Right atrium auricular region (tissue), 2 donors: ENCODE measurements around the gene DDX51. TPM values are rescaled to one million over a fixed set of nuclear protein-coding genes. Genes with fewer than 3 reads are reported as not detected.
"Not testable (repeated sequence)": the region's sequence is repeated elsewhere in the genome, so short reads cannot be mapped to it uniquely, and the experiment has no call there.

Source experiments
- DNase-seq: peaks from one replicate; pipeline ENCODE4 v3.0.0-alpha.2; 2019; ENCODE audit warnings: low spot score
- H3K27ac ChIP-seq, 2 donors: fragments of 200-600 bp; sonication (generic); 1 replicate in 1 of 2; 2 replicates in 1 of 2; pipeline ENCODE4 v1.5.1; 2016 to 2019
- H3K27me3 ChIP-seq, 2 donors: fragments of 200-600 bp; sonication (generic); one replicate each; pipeline versions ENCODE4 v1.5.1 to v1.6.0; 2017 to 2019
- H3K36me3 ChIP-seq: fragments of 200-600 bp; sonication (generic); one replicate; pipeline ENCODE4 v1.5.1; 2016
- H3K4me1 ChIP-seq, 2 donors: fragments of 200-600 bp; sonication (generic); one replicate each; pipeline versions ENCODE4 v1.5.1 to v1.6.0; 2017 to 2019
- H3K4me3 ChIP-seq, 2 donors: fragments of 200-600 bp; sonication (generic); 1 replicate in 1 of 2; 2 replicates in 1 of 2; pipeline ENCODE4 v1.5.1; 2017 to 2019; ENCODE audit warnings: mild to moderate bottlenecking in 1 of 2, moderate library complexity in 1 of 2
- H3K9me3 ChIP-seq, 2 donors: fragments of 200-600 bp; sonication (generic); one replicate each; pipeline ENCODE4 v1.5.1; 2019
- CTCF ChIP-seq, 2 donors: fragments of 200-600 bp; sonication (generic); IDR thresholded peaks; one replicate each; pipeline ENCODE4 v1.5.1; 2019; ENCODE audit warnings: antibody characterized with exemption in 2 of 2
- total RNA-seq, 2 donors: library from RNA; depleted of rRNA; stranded (reverse); fragments of >200 nt; gene quantifications; one replicate each; pipeline ENCODE4 v1.1.0, GENCODE V29; 2016

The DDX51 gene
- total RNA-seq, 2 donors from 2014 or later, result 6.6 to 8.0 TPM

- H3K4me3 ChIP-seq, result no peak overlapping the region
- H3K27ac ChIP-seq, result no peak overlapping the region
- no peaks in the 10 kb centered on the region for H3K27me3 ChIP-seq
- H3K36me3 ChIP-seq, result peaks cover 21% of the 10 kb centered on the region
- H3K4me1 ChIP-seq, result no peaks in the 10 kb centered on the region
- no peak for TF ChIP-seq CTCF (IDR thresholded peaks at IDR 0.05)
- no peaks in the 10 kb centered on the region for H3K9me3 ChIP-seq
- DNase-seq, result no peak
Measured at GRCh38 chr12:132105467-132105866, 38.7 kb downstream of the DDX51 start.

GRCh38 chr12:132103542-132104308, 40.4 kb downstream of the DDX51 start:
- H3K4me1 ChIP-seq, result no peaks in the 10 kb centered on the region
- TF ChIP-seq CTCF (IDR thresholded peaks at IDR 0.05), result no peak
- no peak overlapping the region for H3K27ac ChIP-seq
- DNase-seq, result no peak
- H3K36me3 ChIP-seq, result peaks cover 17% of the 10 kb centered on the region
- H3K27me3 ChIP-seq, result no peaks in the 10 kb centered on the region
- no peak overlapping the region for H3K4me3 ChIP-seq
- H3K9me3 ChIP-seq, result no peaks in the 10 kb centered on the region

- H3K27ac ChIP-seq, H3K4me3 ChIP-seq, H3K27me3 ChIP-seq, H3K4me1 ChIP-seq, H3K9me3 ChIP-seq, DNase-seq: not testable (repeated sequence)
- peaks cover 17% of the 10 kb centered on the region for H3K36me3 ChIP-seq
Measured at GRCh38 chr12:132103072-132103471, 41.0 kb downstream of the DDX51 start.

GRCh38 chr12:132102297-132102696, 41.8 kb downstream of the DDX51 start:
- H3K27me3 ChIP-seq, result no peaks in the 10 kb centered on the region
- no peak for DNase-seq
- no peak for TF ChIP-seq CTCF (IDR thresholded peaks at IDR 0.05)
- H3K4me3 ChIP-seq, result no peak overlapping the region
- no peaks in the 10 kb centered on the region for H3K4me1 ChIP-seq
- H3K27ac ChIP-seq, result no peak overlapping the region
- H3K9me3 ChIP-seq, result no peaks in the 10 kb centered on the region
- H3K36me3 ChIP-seq, result peaks cover 17% of the 10 kb centered on the region

GRCh38 chr12:132100306-132101065, 43.6 kb downstream of the DDX51 start:
- H3K27ac ChIP-seq, result no peak overlapping the region
- no peak overlapping the region for H3K4me3 ChIP-seq
- H3K4me1 ChIP-seq, result no peaks in the 10 kb centered on the region
- H3K36me3 ChIP-seq, result peaks cover 14% of the 10 kb centered on the region
- no peak for TF ChIP-seq CTCF (IDR thresholded peaks at IDR 0.05)
- no peaks in the 10 kb centered on the region for H3K27me3 ChIP-seq
- DNase-seq, result no peak
- no peaks in the 10 kb centered on the region for H3K9me3 ChIP-seq

- Histone ChIP-seq H3K36me3 (peaks cover 8% of the 10 kb centered on the region), H3K4me1 (no peaks in the 10 kb centered on the region), H3K9me3 (no peaks in the 10 kb centered on the region), H3K27ac (no peak overlapping the region), H3K27me3 (no peaks in the 10 kb centered on the region), H3K4me3 (no peak overlapping the region)
- no peak for DNase-seq
- TF ChIP-seq CTCF (IDR thresholded peaks at IDR 0.05), result no peak
Measured at GRCh38 chr12:132099739-132100138, 44.4 kb downstream of the DDX51 start.
